ENCODE results near the gene IQSEC1. TPM values are rescaled to one million over a fixed set of nuclear protein-coding genes. Genes with fewer than 3 reads are reported as not detected.

Gene IQSEC1
- total RNA-seq, 2 donors from 2014 or later: 22.7 to 24.5 TPM

- no peaks in the 10 kb centered on the region for H3K36me3 Mint-ChIP-seq (ENCODE audit: low read depth)
- Histone ChIP-seq H3K27me3 (ENCODE audit: control insufficient read depth, insufficient read depth, low read length, poor library complexity, severe bottlenecking) (peaks cover 26% of the 10 kb centered on the region), H3K4me3 (ENCODE audit: low read length) (peak overlapping the region; percentile 73), H3K27ac (ENCODE audit: low read depth, low read length) (no peak overlapping the region), H3K36me3 (ENCODE audit: control insufficient read depth, insufficient read depth, low read length) (no peaks in the 10 kb centered on the region), H3K9ac (ENCODE audit: extremely low read depth, low read length, poor library complexity, severe bottlenecking) (no peak overlapping the region), H3K9me3 (ENCODE audit: control insufficient read depth, low read length) (peaks cover 10% of the 10 kb centered on the region), H3K4me1 (ENCODE audit: control insufficient read depth, insufficient read depth, low read length) (no peaks in the 10 kb centered on the region)
- peaks cover 3% of the 10 kb centered on the region for H3K4me1 Mint-ChIP-seq
- H3K27me3 Mint-ChIP-seq (ENCODE audit: insufficient read depth): peaks cover 68% of the 10 kb centered on the region
- H3K4me3 Mint-ChIP-seq: peak overlapping the region; percentile 55
- H3K27ac Mint-ChIP-seq: no peak overlapping the region
- peak; percentile 93 for DNase-seq
- WGBS, 2 experiments (ENCODE audit: insufficient coverage in 1 of 2, insufficient read length in 1 of 2): 8 to 11% methylated on average over 5 to 28 of the region's 28 CpGs
- peaks cover 8% of the 10 kb centered on the region for H3K9me3 Mint-ChIP-seq
- TF ChIP-seq, protein P1, sequence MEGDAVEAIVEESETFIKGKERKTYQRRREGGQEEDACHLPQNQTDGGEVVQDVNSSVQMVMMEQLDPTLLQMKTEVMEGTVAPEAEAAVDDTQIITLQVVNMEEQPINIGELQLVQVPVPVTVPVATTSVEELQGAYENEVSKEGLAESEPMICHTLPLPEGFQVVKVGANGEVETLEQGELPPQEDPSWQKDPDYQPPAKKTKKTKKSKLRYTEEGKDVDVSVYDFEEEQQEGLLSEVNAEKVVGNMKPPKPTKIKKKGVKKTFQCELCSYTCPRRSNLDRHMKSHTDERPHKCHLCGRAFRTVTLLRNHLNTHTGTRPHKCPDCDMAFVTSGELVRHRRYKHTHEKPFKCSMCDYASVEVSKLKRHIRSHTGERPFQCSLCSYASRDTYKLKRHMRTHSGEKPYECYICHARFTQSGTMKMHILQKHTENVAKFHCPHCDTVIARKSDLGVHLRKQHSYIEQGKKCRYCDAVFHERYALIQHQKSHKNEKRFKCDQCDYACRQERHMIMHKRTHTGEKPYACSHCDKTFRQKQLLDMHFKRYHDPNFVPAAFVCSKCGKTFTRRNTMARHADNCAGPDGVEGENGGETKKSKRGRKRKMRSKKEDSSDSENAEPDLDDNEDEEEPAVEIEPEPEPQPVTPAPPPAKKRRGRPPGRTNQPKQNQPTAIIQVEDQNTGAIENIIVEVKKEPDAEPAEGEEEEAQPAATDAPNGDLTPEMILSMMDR (conservative IDR thresholded peaks at IDR 0.05): no peak
These were observed 204.1 kb downstream of the IQSEC1 start for GRCh38 chr3:12869035-12869621.

- H3K27me3 ChIP-seq (ENCODE audit: control insufficient read depth, insufficient read depth, low read length, poor library complexity, severe bottlenecking): peaks cover 26% of the 10 kb centered on the region
- peaks cover 10% of the 10 kb centered on the region for H3K9me3 ChIP-seq (ENCODE audit: control insufficient read depth, low read length)
- no peaks in the 10 kb centered on the region for H3K4me1 ChIP-seq (ENCODE audit: control insufficient read depth, insufficient read depth, low read length)
- 5 to 8% methylated on average over 23 to 44 of the region's 45 CpGs for WGBS, 2 experiments (ENCODE audit: insufficient coverage in 1 of 2, insufficient read length in 1 of 2)
- H3K27ac ChIP-seq (ENCODE audit: low read depth, low read length): no peak overlapping the region
- H3K36me3 ChIP-seq (ENCODE audit: control insufficient read depth, insufficient read depth, low read length): no peaks in the 10 kb centered on the region
- Mint-ChIP-seq H3K4me1 (peaks cover 2% of the 10 kb centered on the region), H3K4me3 (peak overlapping the region; percentile 55), H3K27ac (peak overlapping the region; percentile 45), H3K27me3 (ENCODE audit: insufficient read depth) (peaks cover 64% of the 10 kb centered on the region), H3K9me3 (peaks cover 8% of the 10 kb centered on the region), H3K36me3 (ENCODE audit: low read depth) (no peaks in the 10 kb centered on the region)
- peak overlapping the region; percentile 73 for H3K4me3 ChIP-seq (ENCODE audit: low read length)
- H3K9ac ChIP-seq (ENCODE audit: extremely low read depth, low read length, poor library complexity, severe bottlenecking): no peak overlapping the region
- TF ChIP-seq, protein P1 (conservative IDR thresholded peaks at IDR 0.05): peak; percentile 89
- peak; percentile 92 for DNase-seq
These were observed 204.9 kb downstream of the IQSEC1 start for GRCh38 chr3:12868039-12869034.

GRCh38 chr3:12866836-12867235 lies 206.4 kb downstream of the IQSEC1 start:
- no peak overlapping the region for H3K4me3 ChIP-seq (ENCODE audit: low read length)
- H3K9me3 ChIP-seq (ENCODE audit: control insufficient read depth, low read length): peaks cover 10% of the 10 kb centered on the region
- H3K4me3 Mint-ChIP-seq: no peak overlapping the region
- H3K9ac ChIP-seq (ENCODE audit: extremely low read depth, low read length, poor library complexity, severe bottlenecking): no peak overlapping the region
- H3K4me1 Mint-ChIP-seq: peaks cover 2% of the 10 kb centered on the region
- H3K27me3 ChIP-seq (ENCODE audit: control insufficient read depth, insufficient read depth, low read length, poor library complexity, severe bottlenecking): peaks cover 26% of the 10 kb centered on the region
- H3K27ac ChIP-seq (ENCODE audit: low read depth, low read length): no peak overlapping the region
- H3K9me3 Mint-ChIP-seq: peaks cover 8% of the 10 kb centered on the region
- no peak for DNase-seq
- no peak overlapping the region for H3K27ac Mint-ChIP-seq
- TF ChIP-seq, protein P1 (conservative IDR thresholded peaks at IDR 0.05): no peak
- no peaks in the 10 kb centered on the region for H3K36me3 ChIP-seq (ENCODE audit: control insufficient read depth, insufficient read depth, low read length)
- 83 to 84% methylated on average over 2 to 6 of the region's 6 CpGs for WGBS, 2 experiments (ENCODE audit: insufficient coverage in 1 of 2, insufficient read length in 1 of 2)
- H3K27me3 Mint-ChIP-seq (ENCODE audit: insufficient read depth): peaks cover 51% of the 10 kb centered on the region
- no peaks in the 10 kb centered on the region for H3K36me3 Mint-ChIP-seq (ENCODE audit: low read depth)
- no peaks in the 10 kb centered on the region for H3K4me1 ChIP-seq (ENCODE audit: control insufficient read depth, insufficient read depth, low read length)
